Fibroblast of lung (primary cell): ENCODE data around the gene FAM131A. TPM values are rescaled to one million over a fixed set of nuclear protein-coding genes. Genes with fewer than 3 reads are reported as not detected.
A peak's percentile ranks its signal among the peaks of the same experiment; 100 is the strongest.

Source experiments
- DNase-seq, 2 donors: peaks; one replicate each; pipeline versions ENCODE4 v3.0.0 to v3.0.0-alpha.2; 2010; ENCODE audit warnings: low read depth in 2 of 2
- H2AFZ ChIP-seq: 2 replicates; pipeline ENCODE4 v1.5.1; 2012; ENCODE audit warnings: low read length, control low read depth, inconsistent platforms
- H3K27ac ChIP-seq: 2 replicates; pipeline ENCODE4 v1.5.1; 2011; ENCODE audit warnings: low read length, control low read depth; ENCODE audit not compliant: insufficient read depth
- H3K27me3 ChIP-seq: 2 replicates; pipeline ENCODE4 v1.5.1; 2011; ENCODE audit warnings: mild to moderate bottlenecking, low read length; ENCODE audit not compliant: control insufficient read depth, insufficient read depth
- H3K36me3 ChIP-seq: 2 replicates; pipeline ENCODE4 v1.5.1; 2011; ENCODE audit warnings: low read length; ENCODE audit not compliant: control insufficient read depth, insufficient read depth
- H3K4me1 ChIP-seq: 2 replicates; pipeline ENCODE4 v1.5.1; 2011; ENCODE audit warnings: low read length; ENCODE audit not compliant: control insufficient read depth, insufficient read depth; ENCODE audit errors: extremely low read depth
- H3K4me2 ChIP-seq: 2 replicates; pipeline ENCODE4 v1.5.1; 2011; ENCODE audit warnings: low read length, control low read depth; ENCODE audit not compliant: insufficient read depth; ENCODE audit errors: extremely low read depth
- H3K4me3 ChIP-seq, 4 experiments: fragments of 200-600 bp in 1 of 4; sonication (generic) in 1 of 4; replicated peaks in 1 of 4; 2 replicates each; pipeline ENCODE4 v1.5.1; 2011 to 2016; ENCODE audit warnings: low read length in 4 of 4, low read depth in 3 of 4, mild to moderate bottlenecking in 3 of 4, control low read depth in 2 of 4, inconsistent platforms in 1 of 4, mixed read lengths in 1 of 4; ENCODE audit not compliant: insufficient read depth in 1 of 4; ENCODE audit errors: control extremely low read depth in 1 of 4
- H3K79me2 ChIP-seq: 2 replicates; pipeline ENCODE4 v1.5.1; 2012; ENCODE audit warnings: mild to moderate bottlenecking, low read length, inconsistent platforms; ENCODE audit not compliant: control insufficient read depth, insufficient read depth
- H3K9ac ChIP-seq: 2 replicates; pipeline ENCODE4 v1.5.1; 2011; ENCODE audit warnings: mild to moderate bottlenecking, low read length, control low read depth; ENCODE audit not compliant: insufficient read depth
- H3K9me3 ChIP-seq: 2 replicates; pipeline ENCODE4 v1.5.1; 2012; ENCODE audit warnings: low read depth, low read length; ENCODE audit not compliant: control insufficient read depth, insufficient read depth
- H4K20me1 ChIP-seq: 2 replicates; pipeline ENCODE4 v1.5.1; 2011; ENCODE audit warnings: low read length; ENCODE audit not compliant: control insufficient read depth, insufficient read depth; ENCODE audit errors: extremely low read depth
- EZH2 ChIP-seq: IDR thresholded peaks from 2 replicates; pipeline ENCODE4 v1.5.1; 2012; ENCODE audit warnings: low read length, control low read depth, mild to moderate bottlenecking; ENCODE audit errors: missing control alignments
- polyA plus RNA-seq, 2 donors: library from polyadenylated mRNA; depleted of rRNA in 1 of 2; stranded (reverse) in 1 of 2; unstranded in 1 of 2; fragments of >200 nt; gene quantifications; 2 replicates each; pipeline ENCODE4 v1.2.1, GENCODE V29; 2011 to 2012; ENCODE audit warnings: missing spikeins in 1 of 2
- total RNA-seq: library from RNA; depleted of rRNA; stranded (reverse); fragments of >200 nt; gene quantifications from 2 replicates; pipeline ENCODE4 v1.2.1, GENCODE V29; 2014
- TF ChIP-seq, protein P1 (sequence below), 2 donors: IDR thresholded peaks in 1 of 2; conservative IDR thresholded peaks in 1 of 2; 1 replicate in 1 of 2; 2 replicates in 1 of 2; pipeline ENCODE4 v1.5.1; 2011 to 2012; ENCODE audit warnings: low read length in 2 of 2, control low read depth in 1 of 2, inconsistent platforms in 1 of 2, low read depth in 1 of 2, mild to moderate bottlenecking in 1 of 2

The FAM131A gene
- total and polyA plus RNA-seq, 2 donors (not counting 1 experiment from before 2014, with no cell fraction given) = 9.3 to 22.3 TPM

DNA sequence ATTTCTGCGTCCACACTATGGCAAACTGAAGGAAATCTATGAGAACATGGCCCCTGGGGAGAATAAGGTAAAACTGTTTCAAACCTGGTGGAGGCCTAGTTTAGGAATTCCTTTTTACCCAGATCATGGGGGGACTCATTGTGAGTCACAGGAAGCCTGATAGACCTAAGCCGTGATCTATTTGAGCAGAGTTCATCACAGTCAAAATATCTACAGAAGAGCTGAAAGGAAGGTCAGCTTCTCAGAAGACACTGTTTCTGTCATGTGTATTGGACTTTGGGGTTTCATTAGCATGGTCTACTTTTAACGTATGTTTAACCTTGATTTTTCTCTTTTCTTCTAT is 37.1 kb upstream of the FAM131A start:
- H3K36me3 ChIP-seq = peaks cover 12% of the 10 kb centered on the region
- H3K27ac ChIP-seq = peak overlapping the region; percentile 91
- peak in 1 of 2 donors; percentile 72 for DNase-seq
- no peaks in the 10 kb centered on the region for H3K9me3 ChIP-seq
- H2AFZ ChIP-seq = no peak overlapping the region
- H3K27me3 ChIP-seq = no peaks in the 10 kb centered on the region
- H3K4me3 ChIP-seq = peak overlapping the region; percentile 88 to 99 (median 98)
- peak overlapping the region; percentile 88 for H3K4me2 ChIP-seq
- peaks cover 44% of the 10 kb centered on the region for H3K79me2 ChIP-seq
- TF ChIP-seq, protein P1, sequence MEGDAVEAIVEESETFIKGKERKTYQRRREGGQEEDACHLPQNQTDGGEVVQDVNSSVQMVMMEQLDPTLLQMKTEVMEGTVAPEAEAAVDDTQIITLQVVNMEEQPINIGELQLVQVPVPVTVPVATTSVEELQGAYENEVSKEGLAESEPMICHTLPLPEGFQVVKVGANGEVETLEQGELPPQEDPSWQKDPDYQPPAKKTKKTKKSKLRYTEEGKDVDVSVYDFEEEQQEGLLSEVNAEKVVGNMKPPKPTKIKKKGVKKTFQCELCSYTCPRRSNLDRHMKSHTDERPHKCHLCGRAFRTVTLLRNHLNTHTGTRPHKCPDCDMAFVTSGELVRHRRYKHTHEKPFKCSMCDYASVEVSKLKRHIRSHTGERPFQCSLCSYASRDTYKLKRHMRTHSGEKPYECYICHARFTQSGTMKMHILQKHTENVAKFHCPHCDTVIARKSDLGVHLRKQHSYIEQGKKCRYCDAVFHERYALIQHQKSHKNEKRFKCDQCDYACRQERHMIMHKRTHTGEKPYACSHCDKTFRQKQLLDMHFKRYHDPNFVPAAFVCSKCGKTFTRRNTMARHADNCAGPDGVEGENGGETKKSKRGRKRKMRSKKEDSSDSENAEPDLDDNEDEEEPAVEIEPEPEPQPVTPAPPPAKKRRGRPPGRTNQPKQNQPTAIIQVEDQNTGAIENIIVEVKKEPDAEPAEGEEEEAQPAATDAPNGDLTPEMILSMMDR (conservative IDR thresholded peaks at IDR 0.05 in 1 of 2, IDR thresholded peaks at IDR 0.05 in 1 of 2; ENCODE audit: low read depth in 1 of 2, low read length in 2 of 2) = no peak
- H3K9ac ChIP-seq = no peak overlapping the region
- peaks cover 5% of the 10 kb centered on the region for H3K4me1 ChIP-seq
- H4K20me1 ChIP-seq = no peaks in the 10 kb centered on the region

DNA sequence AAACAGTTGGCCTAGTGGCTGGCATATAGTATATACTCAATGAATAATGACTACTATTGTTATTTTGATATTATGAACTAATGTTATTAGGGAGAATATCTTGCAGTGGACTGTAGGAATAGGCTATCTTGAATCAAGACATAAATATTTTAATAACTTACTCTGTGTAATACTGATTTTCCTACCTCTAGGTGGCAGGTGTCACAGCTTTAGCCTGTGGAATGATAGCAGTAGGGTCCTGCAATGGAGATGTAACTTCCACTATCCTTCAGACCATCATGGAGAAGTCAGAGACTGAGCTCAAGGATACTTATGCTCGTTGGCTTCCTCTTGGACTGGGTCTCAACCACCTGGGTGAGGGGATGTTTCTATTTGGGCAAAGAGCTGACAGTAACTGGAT is 31.8 kb upstream of the FAM131A start:
- Histone ChIP-seq H3K4me3 (no peak overlapping the region), H3K4me2 (no peak overlapping the region), H3K4me1 (peaks cover under 1% of the 10 kb centered on the region), H3K27ac (no peak overlapping the region), H3K9ac (no peak overlapping the region), H3K9me3 (no peaks in the 10 kb centered on the region), H4K20me1 (no peaks in the 10 kb centered on the region), H3K36me3 (peaks cover 27% of the 10 kb centered on the region), H3K27me3 (no peaks in the 10 kb centered on the region), H3K79me2 (peaks cover 29% of the 10 kb centered on the region), H2AFZ (no peak overlapping the region)
- DNase-seq = peak in 1 of 2 donors; percentile 29
- TF ChIP-seq EZH2 = no peak
- TF ChIP-seq, protein P1 (conservative IDR thresholded peaks at IDR 0.05 in 1 of 2, IDR thresholded peaks at IDR 0.05 in 1 of 2; ENCODE audit: low read depth in 1 of 2, low read length in 2 of 2) = peak in 1 of 2 donors; percentile 39

DNA sequence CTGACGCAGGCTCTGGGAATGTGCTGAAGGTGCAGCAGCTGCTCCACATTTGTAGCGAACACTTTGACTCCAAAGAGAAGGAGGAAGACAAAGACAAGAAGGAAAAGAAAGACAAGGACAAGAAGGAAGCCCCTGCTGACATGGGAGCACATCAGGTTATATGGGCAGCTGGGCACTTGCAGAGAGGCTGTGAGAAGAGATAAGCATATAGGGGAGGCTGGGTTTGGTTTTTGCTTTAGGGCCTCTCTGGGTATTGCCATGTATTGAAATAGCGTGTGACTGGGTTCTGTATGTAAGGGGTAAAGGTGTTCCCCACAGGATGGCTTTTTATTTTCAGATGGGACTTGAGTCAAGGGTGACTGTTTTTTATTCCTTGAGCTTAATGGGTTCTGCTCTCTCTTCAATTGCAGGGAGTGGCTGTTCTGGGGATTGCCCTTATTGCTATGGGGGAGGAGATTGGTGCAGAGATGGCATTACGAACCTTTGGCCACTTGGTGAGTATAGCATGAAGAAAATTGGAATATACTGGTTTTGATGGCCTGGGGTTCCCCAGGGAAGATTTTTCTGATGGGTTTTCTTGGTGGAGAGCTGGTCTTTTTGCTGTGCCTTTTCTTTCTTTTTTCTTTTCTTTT is 30.9 kb upstream of the FAM131A start:
- Histone ChIP-seq H2AFZ (no peak overlapping the region), H3K4me3 (no peak overlapping the region), H3K27me3 (no peaks in the 10 kb centered on the region), H3K4me2 (no peak overlapping the region), H3K27ac (no peak overlapping the region), H3K9me3 (no peaks in the 10 kb centered on the region), H3K79me2 (peaks cover 22% of the 10 kb centered on the region), H3K36me3 (peaks cover 27% of the 10 kb centered on the region), H4K20me1 (no peaks in the 10 kb centered on the region), H3K9ac (no peak overlapping the region), H3K4me1 (no peaks in the 10 kb centered on the region)
- DNase-seq = no peak
- TF ChIP-seq, protein P1 (conservative IDR thresholded peaks at IDR 0.05 in 1 of 2, IDR thresholded peaks at IDR 0.05 in 1 of 2; ENCODE audit: low read depth in 1 of 2, low read length in 2 of 2) = no peak
- TF ChIP-seq EZH2 = no peak
